ENCODE data around the gene PNPLA7.

The PNPLA7 gene

DNA sequence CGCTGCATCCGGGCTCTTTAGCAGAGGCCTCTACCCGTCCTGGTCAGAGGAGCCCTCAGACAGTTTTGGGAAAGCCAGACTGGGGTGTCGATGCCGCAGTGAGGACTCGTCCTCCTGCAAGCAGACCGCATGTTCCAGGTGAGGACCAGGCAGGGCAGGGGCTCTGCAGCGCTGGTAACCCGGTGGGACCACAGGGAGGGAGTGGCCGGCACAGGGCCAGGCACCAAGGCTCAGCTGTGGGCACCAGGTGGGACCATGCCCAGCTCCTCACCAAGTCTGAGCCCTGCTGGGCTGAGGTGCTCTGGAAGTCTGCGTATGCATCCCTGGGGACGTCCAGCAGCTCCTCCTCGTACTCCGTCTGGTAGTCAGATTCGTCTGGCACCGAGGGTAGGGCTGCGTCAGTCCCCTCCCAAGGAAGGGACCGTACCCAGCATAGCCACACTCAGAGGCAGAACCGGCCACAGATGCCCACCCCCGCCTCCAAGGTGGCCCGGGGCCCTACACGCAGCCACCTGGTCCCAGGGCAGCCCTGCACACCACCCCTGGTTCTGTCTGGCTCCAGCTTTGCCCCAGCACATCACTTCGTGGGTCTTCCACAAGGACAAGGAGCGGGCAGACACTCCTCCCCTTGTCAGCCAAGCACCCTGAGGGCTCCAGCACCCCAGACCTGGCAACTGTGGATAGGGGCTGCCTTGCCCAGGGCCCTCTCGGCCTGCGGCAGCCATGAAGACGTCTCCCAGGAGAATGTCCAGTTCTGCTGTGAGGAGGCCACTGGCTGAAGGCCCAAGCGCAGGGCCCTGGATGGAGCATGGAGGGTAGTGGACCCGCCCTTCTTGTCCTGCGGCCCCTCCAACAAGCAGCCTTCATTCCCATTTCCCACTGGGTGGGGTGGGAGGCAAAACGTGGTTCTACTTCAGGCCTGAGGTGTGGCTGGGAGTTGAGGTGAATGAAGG lies 89.6 kb downstream of the PNPLA7 start:
- DNase-seq (ENCODE audit: low spot score): no peak

DNA sequence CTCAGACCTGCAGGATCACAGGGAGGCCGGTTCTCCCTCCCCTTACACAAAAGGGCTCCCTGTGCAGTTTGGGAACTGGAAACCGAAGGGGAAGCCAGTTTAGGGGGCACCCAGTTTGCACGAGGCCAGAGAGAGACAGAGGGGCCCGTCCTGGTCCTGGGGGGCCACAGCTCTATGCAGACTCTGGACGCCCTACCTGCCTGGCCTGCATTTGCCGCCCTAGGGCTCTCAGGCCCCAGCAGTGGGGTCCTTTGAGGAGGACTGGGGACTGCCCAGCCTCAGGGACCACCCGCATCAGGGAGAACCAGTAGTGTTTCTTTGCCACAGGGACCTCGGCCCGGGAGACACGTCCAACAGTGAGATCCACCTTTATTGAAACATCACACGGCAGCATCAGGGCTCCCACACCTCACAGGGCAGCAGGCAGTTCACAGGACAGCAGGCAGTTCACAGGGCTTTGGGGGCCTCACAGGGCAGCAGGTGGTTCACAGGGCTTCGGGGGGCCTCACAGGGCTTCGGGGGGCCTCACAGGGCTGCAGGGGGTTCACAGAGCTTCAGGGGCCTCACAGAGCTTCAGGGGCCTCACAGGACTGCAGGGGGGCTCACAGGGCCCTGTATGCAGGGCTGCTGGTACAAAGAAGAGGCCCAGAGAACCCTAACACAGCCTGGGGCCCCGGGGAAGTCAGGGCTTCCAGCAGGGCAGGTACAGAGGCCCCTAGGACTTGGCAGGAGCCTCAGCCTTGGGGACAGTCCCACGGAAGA lies 90.4 kb downstream of the PNPLA7 start:
- DNase-seq (ENCODE audit: low spot score): no peak

DNA sequence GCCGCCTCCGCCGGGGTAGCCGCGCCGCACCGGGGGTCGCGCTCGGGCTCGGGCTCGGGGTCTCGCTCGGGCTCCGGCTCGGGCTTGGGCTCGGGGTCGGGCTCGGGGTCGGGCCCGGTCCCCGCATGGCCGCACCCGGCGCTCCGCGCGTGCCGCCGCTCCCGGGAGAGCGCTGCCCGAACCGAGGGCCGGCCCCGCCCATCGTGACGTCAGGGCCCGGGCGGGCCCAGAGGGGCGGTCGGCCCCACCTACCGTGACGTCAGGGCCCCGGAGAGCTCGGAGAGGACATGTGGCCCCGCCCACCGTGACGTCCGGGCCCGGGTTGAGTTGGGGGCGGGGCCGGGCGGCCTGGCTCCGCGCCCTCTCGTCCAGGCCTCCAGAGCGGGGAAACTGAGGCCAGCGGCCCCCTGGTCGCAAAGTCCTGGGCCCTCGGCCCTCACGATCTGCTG lies 91.0 kb downstream of the PNPLA7 start, which contains the start of gene NSMF:
Gene NSMF (minus strand): TSS at position 183 of the 449 bp plus-strand sequence. CDS start 232 bp downstream, outside the sequence.
- peak; percentile 85 for DNase-seq (ENCODE audit: low spot score)

DNA sequence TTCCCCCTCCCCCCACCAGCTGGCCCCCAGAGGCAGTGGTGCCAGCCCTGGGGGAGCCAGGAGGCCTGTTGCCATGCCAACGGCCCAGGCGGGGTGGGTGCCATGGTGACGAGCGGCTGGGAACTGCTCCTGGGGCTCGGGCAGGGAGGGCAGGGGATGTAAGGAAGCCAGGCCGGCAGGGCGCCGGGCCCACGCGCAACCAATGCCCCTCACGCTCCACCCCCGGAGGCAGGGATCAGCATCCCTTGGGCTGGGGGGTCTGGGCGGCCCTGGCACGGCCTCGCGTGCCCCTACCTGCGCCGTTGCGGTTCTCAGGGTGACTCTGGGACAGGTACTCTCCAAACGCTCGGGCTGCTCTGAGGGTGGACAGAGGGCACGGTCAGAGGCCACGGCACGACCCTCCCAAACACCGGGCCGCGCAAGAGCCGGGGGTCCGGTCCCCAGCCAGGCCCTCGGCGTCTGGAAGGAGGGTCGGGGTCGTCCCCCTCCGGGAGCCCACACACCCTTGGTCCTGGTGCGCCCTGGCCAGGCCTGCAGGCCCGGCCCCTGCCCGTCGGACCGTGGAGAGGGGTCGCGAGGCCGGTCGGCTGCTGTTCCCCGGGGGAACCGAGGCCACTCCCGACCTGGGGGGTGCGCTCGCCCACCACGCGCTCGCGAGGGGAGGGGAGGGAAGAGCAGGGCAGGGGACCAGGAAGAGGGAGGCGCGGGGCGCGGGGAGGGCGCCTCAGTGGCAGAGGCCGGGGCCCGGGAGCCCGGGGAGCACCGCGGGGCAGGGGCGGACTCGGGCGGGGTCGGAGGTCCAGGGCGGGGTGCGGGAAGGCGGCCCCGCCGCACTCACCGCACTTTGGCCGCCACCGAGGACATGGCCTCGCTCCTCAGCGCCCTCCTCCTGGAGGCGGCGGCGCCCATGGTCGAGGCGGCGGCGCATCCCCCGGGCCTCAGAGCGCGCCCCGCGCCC lies 91.7 kb downstream of the PNPLA7 start:
- DNase-seq (ENCODE audit: low spot score): no peak

DNA sequence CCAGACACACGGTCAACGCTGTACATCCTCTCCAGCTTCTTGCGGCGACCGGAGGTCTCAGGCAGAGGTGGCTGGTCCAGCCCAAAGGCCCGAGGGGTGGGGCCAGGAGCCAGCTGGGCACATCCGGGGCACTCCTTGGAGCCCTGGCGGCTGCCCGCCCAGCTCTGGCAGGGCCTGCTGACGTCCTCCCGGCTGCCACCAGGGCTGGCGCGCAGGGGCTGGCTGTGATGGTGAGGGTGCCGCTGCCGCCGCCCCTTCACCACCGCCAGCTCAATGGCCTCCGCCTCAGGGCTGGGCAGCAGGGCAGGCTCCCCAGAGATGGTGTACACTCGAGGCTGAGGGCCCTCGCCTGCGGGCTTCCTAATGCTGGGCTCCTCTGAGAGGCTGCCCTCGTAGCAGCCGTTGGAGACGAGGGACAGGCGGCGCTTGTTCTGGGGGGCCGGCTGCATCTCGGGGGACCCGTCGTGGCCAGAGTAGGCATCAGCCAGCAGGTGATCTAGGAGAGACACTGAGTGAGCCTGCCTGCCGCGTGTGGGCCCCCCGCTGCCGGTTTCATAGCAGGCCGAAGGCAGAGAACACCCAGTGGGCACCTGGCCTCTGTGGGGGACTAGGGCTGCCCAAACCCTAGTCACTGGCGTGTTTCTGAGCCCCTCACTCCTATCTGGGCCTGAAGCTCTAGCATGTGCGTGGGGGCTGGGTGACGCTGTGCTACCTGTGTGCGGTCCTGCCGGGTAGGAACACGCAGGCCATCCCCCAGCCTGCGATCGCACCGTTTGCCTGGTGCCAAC lies 92.6 kb downstream of the PNPLA7 start:
- DNase-seq (ENCODE audit: low spot score): peak; percentile 57

DNA sequence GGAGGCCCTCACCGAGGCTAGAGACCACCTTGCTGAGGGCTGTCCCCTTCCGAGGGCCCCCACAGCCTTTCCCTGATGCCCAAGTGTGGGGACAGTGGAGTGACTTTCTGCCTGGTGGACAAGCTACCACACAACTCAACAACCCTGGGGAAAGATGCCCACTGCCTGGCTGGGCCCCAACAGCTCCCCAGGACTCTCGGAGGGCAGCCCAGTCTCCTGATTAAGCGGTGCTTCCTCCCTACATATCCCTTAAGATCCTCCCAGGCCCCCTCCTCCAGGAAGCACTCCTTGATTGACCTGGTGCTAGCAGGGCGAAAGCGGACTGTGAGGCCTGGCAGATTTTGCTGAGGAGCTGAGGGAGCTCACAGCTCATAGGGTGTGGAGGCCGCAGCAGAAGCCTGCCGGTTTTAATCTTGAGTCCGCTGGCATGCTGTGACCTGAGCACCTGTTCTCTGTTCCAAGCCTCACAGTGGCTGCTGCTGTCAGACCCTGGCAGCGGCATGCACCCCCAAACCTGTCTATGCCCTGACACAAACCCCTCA lies 93.3 kb downstream of the PNPLA7 start:
- no peak for DNase-seq (ENCODE audit: low spot score)

DNA sequence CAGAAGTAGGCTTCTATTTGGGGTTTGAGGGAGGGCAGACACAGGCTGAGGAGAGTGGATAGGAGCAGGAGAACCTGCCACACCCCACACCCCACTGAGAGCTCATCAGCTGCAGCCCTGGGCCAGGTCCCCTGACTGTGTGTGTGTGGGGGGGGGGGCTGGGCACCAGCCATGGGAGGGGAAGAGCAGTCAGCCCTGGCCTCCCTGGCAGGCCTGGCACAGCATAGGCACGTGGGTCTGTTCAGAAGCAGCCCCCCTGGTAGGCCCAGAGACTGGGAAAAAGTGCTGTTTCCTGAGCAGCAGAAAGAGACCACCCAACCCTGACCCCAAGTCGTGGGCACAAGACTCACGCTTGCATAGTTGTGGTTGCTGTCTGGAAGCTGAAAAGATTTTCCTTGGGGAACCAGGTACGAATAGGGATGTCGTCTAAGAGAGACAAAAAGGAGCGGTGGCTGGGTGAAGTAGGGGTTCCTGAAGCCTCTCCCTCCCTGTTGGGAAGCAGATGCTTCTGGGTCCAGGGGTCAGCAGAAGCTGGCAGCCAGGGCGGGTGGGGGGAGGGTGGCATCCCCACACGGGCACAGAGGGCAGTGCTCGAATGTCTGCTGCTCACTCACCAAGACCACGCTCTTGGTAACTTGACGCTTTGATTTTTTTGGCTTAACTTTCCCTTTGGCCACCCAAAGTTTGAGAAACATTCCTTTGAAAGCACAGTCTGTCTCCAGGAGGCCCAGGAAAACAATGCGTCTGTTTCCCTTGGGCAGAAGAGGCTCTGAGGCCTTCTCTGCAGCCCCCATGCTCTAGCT lies 93.9 kb downstream of the PNPLA7 start:
- DNase-seq (ENCODE audit: low spot score): no peak

DNA sequence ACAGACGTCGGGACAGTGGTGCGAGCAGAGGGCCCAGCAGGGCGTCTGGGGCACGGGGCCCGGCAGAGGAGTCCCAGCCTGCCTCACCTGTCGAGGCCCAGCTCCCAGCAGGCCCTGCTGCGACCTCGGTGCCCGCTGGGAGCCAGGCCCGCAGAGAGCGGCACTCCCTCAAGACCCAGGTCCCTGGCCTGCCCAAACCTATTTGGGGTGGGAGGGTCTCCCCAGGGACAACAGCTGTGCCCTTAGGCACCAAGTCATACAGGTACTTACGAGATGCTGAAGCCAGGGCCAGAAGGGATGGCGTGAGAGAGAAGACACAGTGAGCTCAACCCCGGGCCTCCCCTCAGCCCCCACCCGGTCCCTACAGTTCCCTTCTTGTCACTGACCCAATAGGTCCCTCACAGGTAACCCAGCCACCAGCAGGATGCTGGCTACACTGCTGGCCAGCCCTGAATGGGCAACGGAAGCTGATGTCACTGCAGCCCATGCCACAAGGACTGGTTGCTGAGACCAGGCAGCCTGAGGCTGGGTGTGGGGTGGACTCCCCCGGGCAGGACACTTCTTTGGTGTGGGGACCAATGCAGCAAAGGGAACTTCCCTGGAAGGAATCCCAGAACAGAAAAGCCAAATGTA lies 94.7 kb downstream of the PNPLA7 start:
- peak; percentile 58 for DNase-seq (ENCODE audit: low spot score)

DNA sequence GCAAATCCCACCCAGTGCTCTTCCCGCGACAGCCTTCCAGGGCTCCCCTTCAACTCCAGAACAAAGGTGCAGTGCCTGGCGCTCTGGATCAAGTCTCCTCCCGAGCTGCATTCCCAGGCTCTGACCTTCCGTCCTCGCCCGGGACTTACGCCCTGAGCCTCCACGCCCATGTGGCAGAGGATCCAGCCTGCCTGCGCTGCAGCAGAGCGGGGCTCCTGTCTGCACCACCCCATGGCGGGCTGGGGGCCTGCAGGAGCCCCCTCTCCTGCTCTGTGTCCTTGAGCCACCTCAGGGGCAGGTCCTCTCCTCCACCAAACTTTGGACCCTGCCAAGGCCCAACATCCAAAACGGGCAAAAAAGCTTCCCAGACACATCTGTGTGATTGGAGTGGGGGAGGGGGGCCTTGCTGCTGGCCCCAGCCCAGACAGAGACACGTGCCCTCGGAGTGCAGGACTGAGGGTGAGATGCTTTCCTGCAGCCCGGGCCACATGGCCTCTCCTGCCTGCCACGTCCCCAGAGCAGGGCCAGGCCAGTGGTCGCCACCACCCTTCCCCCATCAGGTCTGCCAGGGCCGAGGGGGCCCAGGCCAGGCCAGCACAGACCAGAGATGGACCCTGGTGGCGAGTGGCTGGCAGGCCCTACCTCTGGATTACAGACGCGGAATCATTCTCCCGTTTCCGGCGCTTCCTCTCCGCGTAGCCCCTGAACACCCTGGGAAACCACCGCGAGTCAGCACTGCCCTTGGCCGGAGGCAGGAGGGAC lies 95.4 kb downstream of the PNPLA7 start:
- peak; percentile 68 for DNase-seq (ENCODE audit: low spot score)

DNA sequence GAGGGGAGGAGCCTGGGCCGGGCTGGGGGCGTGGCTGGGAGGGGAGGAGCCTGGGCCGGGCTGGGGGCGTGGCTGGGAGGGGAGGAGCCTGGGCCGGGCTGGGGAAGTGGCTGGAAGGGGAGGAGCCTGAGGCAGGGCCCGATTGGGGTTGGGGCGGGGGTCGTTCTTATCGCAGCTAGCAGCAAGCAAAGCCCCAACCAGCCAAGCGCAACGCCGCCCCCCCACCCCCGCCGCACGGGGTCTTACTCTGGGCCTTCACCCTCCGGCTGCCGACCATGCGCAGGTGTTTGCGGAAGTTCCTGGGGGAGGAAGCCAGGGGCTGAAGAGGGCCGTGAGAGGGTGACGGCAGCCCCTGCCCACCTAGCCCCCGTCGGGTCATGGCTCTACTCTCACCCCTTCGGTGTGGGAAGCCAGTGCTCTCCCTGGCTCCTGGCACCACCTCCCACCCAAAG lies 96.0 kb downstream of the PNPLA7 start:
- DNase-seq (ENCODE audit: low spot score): peak; percentile 84

DNA sequence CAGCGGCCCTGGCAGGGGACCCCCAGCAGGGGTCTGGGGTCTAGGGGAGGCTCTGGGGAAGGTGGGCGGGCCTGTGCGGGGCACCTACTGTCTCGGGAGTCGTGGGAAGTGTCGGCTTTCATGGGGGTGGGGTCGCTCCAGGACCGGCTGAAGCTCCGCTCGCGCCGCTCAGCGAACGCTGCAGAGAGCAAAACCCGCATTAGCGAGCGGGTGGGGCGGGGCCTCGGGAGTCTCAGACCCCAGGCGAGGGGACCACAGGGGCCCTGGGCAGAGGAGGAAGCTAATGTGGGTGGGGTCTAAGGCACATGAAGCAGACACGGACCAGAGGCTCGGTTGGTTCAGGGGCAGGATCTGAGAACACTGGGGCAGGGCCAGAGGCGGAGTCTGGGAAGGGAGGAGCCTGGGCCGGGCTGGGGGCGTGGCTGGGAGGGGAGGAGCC lies 96.5 kb downstream of the PNPLA7 start:
- peak; percentile 77 for DNase-seq (ENCODE audit: low spot score)

DNA sequence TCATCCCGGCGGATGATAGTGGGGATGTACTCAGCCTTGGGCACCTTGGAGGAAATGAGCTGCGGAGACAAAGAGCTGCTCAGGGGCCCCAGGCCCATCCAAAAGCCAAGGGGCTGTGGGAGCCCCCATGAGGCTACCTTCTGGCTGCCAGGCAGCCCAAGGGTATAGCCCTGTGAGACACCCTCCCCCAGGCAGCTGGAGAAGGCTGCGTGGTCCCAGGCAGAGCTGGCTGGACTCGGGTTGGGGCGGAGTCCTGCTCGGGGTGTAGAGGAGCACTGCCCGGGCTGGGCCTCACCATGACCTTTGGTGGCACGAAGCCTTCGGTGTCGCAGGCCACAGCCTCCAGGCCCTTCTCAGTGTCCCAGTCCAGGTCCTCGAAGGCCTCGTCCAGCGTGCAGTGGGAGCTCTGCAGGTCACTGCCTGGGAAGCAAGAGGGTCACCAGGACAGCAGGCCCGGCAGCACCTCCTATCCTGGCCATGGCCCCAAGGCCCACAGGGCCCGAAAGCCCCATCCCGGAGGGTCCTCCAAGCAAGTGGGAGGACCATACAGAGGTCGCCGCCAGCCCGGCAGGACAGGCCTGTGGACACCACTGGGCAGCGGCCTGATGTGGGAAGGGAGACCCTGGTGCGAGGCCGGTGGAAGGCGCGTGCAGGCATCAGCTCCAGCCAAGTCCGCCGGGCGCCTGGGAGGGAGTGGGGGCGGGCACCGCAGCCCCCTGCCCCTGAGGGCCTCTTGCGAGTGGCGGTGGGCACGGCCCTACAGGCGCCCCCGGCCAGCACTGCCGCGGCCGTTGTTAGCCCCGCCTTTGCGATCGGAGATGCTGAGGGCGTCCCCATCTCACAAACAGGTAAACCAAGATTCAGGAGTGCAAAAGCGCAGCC lies 97.2 kb downstream of the PNPLA7 start:
- no peak for DNase-seq (ENCODE audit: low spot score)

DNA sequence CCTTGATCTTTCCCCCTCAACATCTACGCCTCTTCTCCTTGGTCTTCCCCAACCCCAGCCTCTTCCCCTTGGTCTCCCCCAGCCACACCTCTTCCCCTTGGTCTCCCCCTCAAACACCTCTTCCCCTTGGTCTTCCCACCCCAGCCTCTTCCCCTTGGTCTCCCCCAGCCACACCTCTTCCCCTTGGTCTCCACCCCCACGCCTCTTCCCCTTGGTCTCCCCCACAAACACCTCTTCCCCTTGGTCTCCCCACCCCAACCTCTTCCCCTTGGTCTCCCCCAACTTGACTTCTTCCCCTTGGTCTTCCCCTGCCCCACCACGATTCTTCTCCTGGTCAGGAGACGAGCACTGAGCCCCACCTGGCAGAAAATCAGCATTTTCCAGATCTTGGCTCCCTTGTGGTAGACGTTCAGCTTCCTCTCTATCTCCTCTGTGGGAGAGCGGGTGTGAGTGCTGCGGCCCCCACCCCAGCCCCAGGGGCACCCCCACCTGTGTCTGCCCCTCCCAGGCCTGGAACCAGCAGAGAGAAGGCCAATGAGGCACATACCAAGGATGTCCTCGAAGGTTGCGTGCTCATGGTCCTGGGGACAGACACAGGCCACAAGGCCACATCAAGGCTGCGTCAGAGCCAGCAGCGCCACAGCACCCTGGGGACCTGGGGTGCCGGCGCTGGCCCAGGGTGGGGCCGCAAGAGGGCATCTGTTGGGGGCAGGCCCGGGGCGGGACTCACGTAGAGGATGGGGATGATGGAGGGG lies 98.0 kb downstream of the PNPLA7 start:
- no peak for DNase-seq (ENCODE audit: low spot score)

DNA sequence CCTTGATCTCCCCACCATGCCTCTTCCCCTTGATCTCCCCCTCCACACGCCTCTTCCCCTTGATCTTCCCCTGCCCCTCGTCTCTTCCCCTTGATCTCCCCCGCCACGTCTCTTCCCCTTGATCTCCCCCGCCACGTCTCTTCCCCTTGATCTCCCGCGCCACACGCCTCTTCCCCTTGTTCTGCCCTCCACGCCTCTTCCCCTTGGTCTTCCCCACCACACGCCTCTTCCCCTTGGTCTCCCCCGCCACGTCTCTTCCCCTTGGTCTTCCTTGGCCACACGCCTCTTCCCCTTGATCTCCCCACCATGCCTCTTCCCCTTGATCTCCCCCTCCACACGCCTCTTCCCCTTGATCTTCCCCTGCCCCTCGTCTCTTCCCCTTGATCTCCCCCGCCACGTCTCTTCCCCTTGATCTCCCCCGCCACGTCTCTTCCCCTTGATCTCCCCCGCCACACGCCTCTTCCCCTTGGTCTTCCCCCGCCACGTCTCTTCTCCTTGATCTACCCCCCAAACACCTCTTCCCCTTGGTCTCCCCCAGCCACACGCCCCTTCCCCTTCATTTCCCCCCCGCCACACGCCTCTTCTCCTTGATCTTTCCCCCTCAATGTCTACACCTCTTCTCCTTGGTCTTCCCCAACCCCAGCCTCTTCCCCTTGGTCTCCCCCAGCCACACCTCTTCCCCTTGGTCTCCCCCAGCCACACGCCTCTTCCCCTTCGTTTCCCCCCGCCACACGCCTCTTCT lies 98.8 kb downstream of the PNPLA7 start:
- DNase-seq (ENCODE audit: low spot score): peak; percentile 71

DNA sequence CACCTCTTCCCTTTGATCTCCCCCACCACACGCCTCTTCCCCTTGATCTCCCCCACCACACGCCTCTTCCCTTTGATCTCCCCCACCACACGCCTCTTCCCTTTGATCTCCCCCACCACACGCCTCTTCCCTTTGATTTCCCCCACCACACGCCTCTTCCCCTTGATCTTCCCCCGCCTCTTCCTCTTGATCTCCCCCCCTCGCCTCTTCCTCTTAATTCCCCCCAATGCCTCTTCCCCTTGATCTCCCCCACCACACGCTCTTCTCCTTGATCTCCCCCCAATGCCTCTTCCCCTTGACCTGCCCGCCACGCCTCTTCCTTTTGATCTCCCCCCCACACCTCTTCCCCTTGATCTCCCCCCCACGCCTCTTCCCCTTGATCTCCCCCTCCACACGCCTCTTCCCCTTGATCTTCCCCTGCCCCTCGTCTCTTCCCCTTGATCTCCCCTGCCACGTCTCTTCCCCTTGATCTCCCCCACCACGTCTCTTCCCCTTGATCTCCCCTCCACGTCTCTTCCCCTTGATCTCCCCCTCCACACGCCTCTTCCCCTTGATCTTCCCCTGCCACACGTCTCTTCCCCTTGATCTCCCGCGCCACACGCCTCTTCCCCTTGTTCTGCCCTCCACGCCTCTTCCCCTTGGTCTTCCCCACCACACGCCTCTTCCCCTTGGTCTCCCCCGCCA lies 99.5 kb downstream of the PNPLA7 start:
- DNase-seq (ENCODE audit: low spot score): peak; percentile 96

All from SW480 (cell line).